K562 (cell line): ENCODE measurements around the gene AHCYL2. TPM values are rescaled to one million over a fixed set of nuclear protein-coding genes. Genes with fewer than 3 reads are reported as not detected.

Source experiments
- CBFA2T2 ChIP-seq: fragments of 450-650 bp; conservative IDR thresholded peaks from 2 replicates; pipeline ENCODE4 v1.6.1; 2017; ENCODE audit warnings: mild to moderate bottlenecking
- CHCHD3 ChIP-seq: fragments of 250-450 bp; sonication (Bioruptor Pico); IDR thresholded peaks from 2 replicates; pipeline ENCODE4 v2.1.2; 2022; ENCODE audit warnings: mild to moderate bottlenecking
- EP300 ChIP-seq: IDR thresholded peaks from 2 replicates; pipeline ENCODE4 v1.6.1; 2012; ENCODE audit warnings: low read length, improper control_type of control experiment
- FOSL1 ChIP-seq: fragments of 200-800 bp; sonication (Bioruptor generic); conservative IDR thresholded peaks from 2 replicates; pipeline ENCODE4 v1.6.1; 2016; ENCODE audit warnings: missing genetic modification characterization, missing compliant biosample characterization
- FOXM1 ChIP-seq, 2 experiments: fragments of 450-650 bp in 1 of 2; sonication (generic) in 1 of 2; formaldehyde crosslinking in 1 of 2; IDR thresholded peaks; 2 replicates each; pipeline versions ENCODE4 v1.6.1 to v1.9.0; 2017 to 2022; ENCODE audit warnings: low read depth in 2 of 2, mild to moderate bottlenecking in 2 of 2, missing genetic modification reagents in 1 of 2, moderate library complexity in 1 of 2
- HDAC1 ChIP-seq, 2 experiments: fragments of 450-650 bp; IDR thresholded peaks; 2 replicates each; pipeline ENCODE4 v1.6.1; 2016 to 2017; ENCODE audit warnings: inconsistent platforms in 1 of 2, mild to moderate bottlenecking in 1 of 2, moderate library complexity in 1 of 2
- HNRNPUL1 ChIP-seq: fragments of 200-400 bp; formaldehyde crosslinking; IDR thresholded peaks from 2 replicates; pipeline ENCODE4 v1.6.1; 2017; ENCODE audit warnings: low read length
- MTA2 ChIP-seq: fragments of 450-650 bp; IDR thresholded peaks from 2 replicates; pipeline ENCODE4 v1.6.1; 2016; ENCODE audit warnings: low read depth
- NR2F6 ChIP-seq: fragments of 450-650 bp; formaldehyde crosslinking; IDR thresholded peaks from 2 replicates; pipeline ENCODE4 v1.4.0; 2020; ENCODE audit warnings: mild to moderate bottlenecking
- POLR2A ChIP-seq: fragments of 450-650 bp; conservative IDR thresholded peaks from 2 replicates; pipeline ENCODE4 v1.6.1; 2016
- RAD21 ChIP-seq, 2 experiments: fragments of 250-450 bp in 1 of 2; fragments of 450-650 bp in 1 of 2; sonication (Bioruptor Pico) in 1 of 2; formaldehyde crosslinking in 1 of 2; IDR thresholded peaks in 1 of 2; conservative IDR thresholded peaks in 1 of 2; 2 replicates each; pipeline versions ENCODE4 v1.4.0 to v1.8.0; 2020 to 2022; ENCODE audit warnings: mild to moderate bottlenecking in 2 of 2, moderate library complexity in 1 of 2
- SRSF3 ChIP-seq: fragments of 200-400 bp; formaldehyde crosslinking; IDR thresholded peaks from 2 replicates; pipeline ENCODE4 v1.6.1; 2016; ENCODE audit warnings: mild to moderate bottlenecking, low read length, moderate library complexity; ENCODE audit not compliant: insufficient read depth
- TBL1XR1 ChIP-seq, 2 experiments: IDR thresholded peaks; 2 replicates each; pipeline ENCODE4 v1.6.1; 2012; ENCODE audit warnings: improper control_type of control experiment in 2 of 2, low read length in 2 of 2, mild to moderate bottlenecking in 1 of 2
- TFE3 ChIP-seq: fragments of 450-650 bp; formaldehyde crosslinking; IDR thresholded peaks from 2 replicates; pipeline ENCODE4 v1.4.0; 2020; ENCODE audit warnings: mild to moderate bottlenecking, mixed read lengths
- XRCC3 ChIP-seq: fragments of 450-650 bp; IDR thresholded peaks from 2 replicates; pipeline ENCODE4 v1.6.1; 2017; ENCODE audit warnings: mild to moderate bottlenecking, moderate library complexity
- ZBTB2 ChIP-seq: fragments of 450-650 bp; IDR thresholded peaks from 2 replicates; pipeline ENCODE4 v1.6.1; 2016; ENCODE audit warnings: antibody characterized with exemption
- ZNF431 ChIP-seq: sonication (generic); formaldehyde crosslinking; IDR thresholded peaks from 2 replicates; pipeline ENCODE4 v1.8.0; 2022; ENCODE audit warnings: mild to moderate bottlenecking, missing genetic modification reagents
- ZNF586 ChIP-seq: fragments of 450-650 bp; formaldehyde crosslinking; conservative IDR thresholded peaks from 2 replicates; pipeline ENCODE4 v1.4.0; 2020; ENCODE audit warnings: mild to moderate bottlenecking, moderate library complexity
- polyA plus RNA-seq, 8 experiments: library from polyadenylated mRNA; depleted of rRNA in 4 of 8; stranded (reverse) in 5 of 8; unstranded in 3 of 8; fragments of >200 nt; fragmentation: Nextera tagmentation in 2 of 8; fragmentation: Illumina TruSeq in 1 of 8; extraction: Ambion mirVana in 2 of 8; extraction: Trizol in 1 of 8; gene quantifications; 2 replicates each; pipeline versions ENCODE4 v1.2.1 to v1.2.3, GENCODE V29; 2011 to 2014; ENCODE audit warnings: inconsistent platforms in 1 of 8, missing spikeins in 1 of 8
- total RNA-seq, 7 experiments: library from RNA; depleted of rRNA in 6 of 7; stranded (reverse); fragments of >200 nt in 6 of 7; fragmentation: Illumina TruSeq in 2 of 7; extraction: Trizol in 2 of 7; gene quantifications; 2 replicates each; pipeline versions ENCODE4 v1.2.1 to v1.2.3, GENCODE V29; 2011 to 2021; ENCODE audit warnings: low replicate concordance in 1 of 7
- TF ChIP-seq, protein P1 (sequence below): sonication (generic); formaldehyde crosslinking; IDR thresholded peaks from 2 replicates; pipeline ENCODE4 v1.8.1; 2023; ENCODE audit warnings: mild to moderate bottlenecking, missing genetic modification reagents
- TF ChIP-seq, protein P2 (sequence below), 2 experiments: fragments of 450-650 bp; IDR thresholded peaks; 2 replicates each; pipeline ENCODE4 v1.6.1; 2016
- TF ChIP-seq, protein P3 (sequence below), 2 experiments: fragments of 450-650 bp in 1 of 2; sonication (generic) in 1 of 2; formaldehyde crosslinking; conservative IDR thresholded peaks; 2 replicates each; pipeline versions ENCODE4 v1.4.0 to v1.8.1; 2020 to 2022; ENCODE audit warnings: mild to moderate bottlenecking in 1 of 2, missing genetic modification reagents in 1 of 2

Gene AHCYL2
- total and polyA plus RNA-seq, 9 of the 15 experiments (the other 6 are each of a cell fraction or from before 2014, with no cell fraction given): 0.93 to 10.5 (median 5.2) TPM

- TF ChIP-seq FOSL1 (tag): no peak
- TF ChIP-seq XRCC3: no peak
- TF ChIP-seq CBFA2T2: no peak
- no peak for TF ChIP-seq RAD21 (CRISPR knock-in tag; conservative IDR thresholded peaks at IDR 0.05 in 1 of 2, IDR thresholded peaks at IDR 0.05 in 1 of 2)
- TF ChIP-seq, protein P1, sequence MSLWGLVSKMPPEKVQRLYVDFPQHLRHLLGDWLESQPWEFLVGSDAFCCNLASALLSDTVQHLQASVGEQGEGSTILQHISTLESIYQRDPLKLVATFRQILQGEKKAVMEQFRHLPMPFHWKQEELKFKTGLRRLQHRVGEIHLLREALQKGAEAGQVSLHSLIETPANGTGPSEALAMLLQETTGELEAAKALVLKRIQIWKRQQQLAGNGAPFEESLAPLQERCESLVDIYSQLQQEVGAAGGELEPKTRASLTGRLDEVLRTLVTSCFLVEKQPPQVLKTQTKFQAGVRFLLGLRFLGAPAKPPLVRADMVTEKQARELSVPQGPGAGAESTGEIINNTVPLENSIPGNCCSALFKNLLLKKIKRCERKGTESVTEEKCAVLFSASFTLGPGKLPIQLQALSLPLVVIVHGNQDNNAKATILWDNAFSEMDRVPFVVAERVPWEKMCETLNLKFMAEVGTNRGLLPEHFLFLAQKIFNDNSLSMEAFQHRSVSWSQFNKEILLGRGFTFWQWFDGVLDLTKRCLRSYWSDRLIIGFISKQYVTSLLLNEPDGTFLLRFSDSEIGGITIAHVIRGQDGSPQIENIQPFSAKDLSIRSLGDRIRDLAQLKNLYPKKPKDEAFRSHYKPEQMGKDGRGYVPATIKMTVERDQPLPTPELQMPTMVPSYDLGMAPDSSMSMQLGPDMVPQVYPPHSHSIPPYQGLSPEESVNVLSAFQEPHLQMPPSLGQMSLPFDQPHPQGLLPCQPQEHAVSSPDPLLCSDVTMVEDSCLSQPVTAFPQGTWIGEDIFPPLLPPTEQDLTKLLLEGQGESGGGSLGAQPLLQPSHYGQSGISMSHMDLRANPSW: no peak
- no peak for TF ChIP-seq SRSF3
- TF ChIP-seq POLR2A: no peak
- TF ChIP-seq, protein P2, sequence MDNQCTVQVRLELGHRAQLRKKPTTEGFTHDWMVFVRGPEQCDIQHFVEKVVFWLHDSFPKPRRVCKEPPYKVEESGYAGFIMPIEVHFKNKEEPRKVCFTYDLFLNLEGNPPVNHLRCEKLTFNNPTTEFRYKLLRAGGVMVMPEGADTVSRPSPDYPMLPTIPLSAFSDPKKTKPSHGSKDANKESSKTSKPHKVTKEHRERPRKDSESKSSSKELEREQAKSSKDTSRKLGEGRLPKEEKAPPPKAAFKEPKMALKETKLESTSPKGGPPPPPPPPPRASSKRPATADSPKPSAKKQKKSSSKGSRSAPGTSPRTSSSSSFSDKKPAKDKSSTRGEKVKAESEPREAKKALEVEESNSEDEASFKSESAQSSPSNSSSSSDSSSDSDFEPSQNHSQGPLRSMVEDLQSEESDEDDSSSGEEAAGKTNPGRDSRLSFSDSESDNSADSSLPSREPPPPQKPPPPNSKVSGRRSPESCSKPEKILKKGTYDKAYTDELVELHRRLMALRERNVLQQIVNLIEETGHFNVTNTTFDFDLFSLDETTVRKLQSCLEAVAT (IDR thresholded peaks at IDR 0.05): peak; percentile 58 to 63; a peak in 2 of 4 replicates
- TF ChIP-seq FOXM1 (IDR thresholded peaks at IDR 0.05; ENCODE audit: low read depth): no peak
- TF ChIP-seq FOXM1 (CRISPR knock-in tag; IDR thresholded peaks at IDR 0.05; ENCODE audit: low read depth): no peak
- TF ChIP-seq, protein P3, sequence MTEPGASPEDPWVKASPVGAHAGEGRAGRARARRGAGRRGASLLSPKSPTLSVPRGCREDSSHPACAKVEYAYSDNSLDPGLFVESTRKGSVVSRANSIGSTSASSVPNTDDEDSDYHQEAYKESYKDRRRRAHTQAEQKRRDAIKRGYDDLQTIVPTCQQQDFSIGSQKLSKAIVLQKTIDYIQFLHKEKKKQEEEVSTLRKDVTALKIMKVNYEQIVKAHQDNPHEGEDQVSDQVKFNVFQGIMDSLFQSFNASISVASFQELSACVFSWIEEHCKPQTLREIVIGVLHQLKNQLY (CRISPR knock-in tag; conservative IDR thresholded peaks at IDR 0.05): 0 out of 4 replicates have a peak, but pooled peaks of 1 of the 2 experiments have one; percentile 59
- TF ChIP-seq HNRNPUL1: no peak
- TF ChIP-seq HDAC1 (IDR thresholded peaks at IDR 0.05): peak in 1 of 2 experiments; percentile 55; a peak in 2 of 4 replicates
- no peak for TF ChIP-seq ZNF586 (CRISPR knock-in tag)
- peak; percentile 51; the same call in 1 of the 2 replicates for TF ChIP-seq ZBTB2
- no peak for TF ChIP-seq EP300
- no peak for TF ChIP-seq TBL1XR1 (IDR thresholded peaks at IDR 0.05; ENCODE audit: low read length in 2 of 2)
- TF ChIP-seq MTA2: no peak
- no peak for TF ChIP-seq ZNF431
- no peak for TF ChIP-seq NR2F6 (CRISPR knock-in tag)
- no peak for TF ChIP-seq CHCHD3
- TF ChIP-seq TFE3: no peak
Measured at GRCh38 chr7:129439963-129440625, 215.3 kb downstream of the AHCYL2 start (continued).
